SK-N-SH (cell line): Measurements from ENCODE around the gene STPG2. TPM values are rescaled to one million over a fixed set of nuclear protein-coding genes. Genes with fewer than 3 reads are reported as not detected.

Experiments
- CTCF ChIA-PET: fragments of 300-600, 350-600 bp; formaldehyde crosslinking; extraction: SDS; loops from one replicate; lab custom pipeline; 2021; lab: Yijun Ruan, JAX
- POLR2A ChIA-PET: fragments of 350-600 bp; sonication (Branson Sonifier 250); formaldehyde crosslinking; extraction: SDS; loops from one replicate; lab custom pipeline; 2020; ENCODE audit warnings: antibody characterized with exemption, inconsistent platforms; lab: Yijun Ruan, JAX
- DNase-seq: peaks from one replicate; pipeline ENCODE4 v3.0.0; 2012
- H2AFZ ChIP-seq: fragments of 200-600 bp; sonication (generic); 2 replicates; pipeline ENCODE4 v1.8.1; 2016; ENCODE audit warnings: antibody characterized with exemption, mild to moderate bottlenecking, low read depth
- H3F3A ChIP-seq: fragments of 200-600 bp; sonication (generic); replicated peaks from 2 replicates; pipeline ENCODE3; 2016; ENCODE audit warnings: antibody characterized with exemption, mild to moderate bottlenecking; ENCODE audit not compliant: insufficient read depth
- H3K27ac ChIP-seq, 2 experiments: fragments of 200-500 bp in 1 of 2; fragments of 200-600 bp in 1 of 2; sonication (Bioruptor generic) in 1 of 2; sonication (generic), shearing (Covaris generic) in 1 of 2; 2 replicates each; pipeline versions ENCODE4 v1.5.1 to v1.6.1; 2014 to 2016; ENCODE audit warnings: low read depth in 2 of 2, inconsistent platforms in 1 of 2, low read length in 1 of 2, mild to moderate bottlenecking in 1 of 2, mixed read lengths in 1 of 2
- H3K27me3 ChIP-seq: fragments of 200-600 bp; sonication (generic), shearing (Covaris generic); 2 replicates; pipeline ENCODE4 v1.6.1; 2016; ENCODE audit warnings: mixed run types; ENCODE audit not compliant: insufficient read depth
- H3K36me3 ChIP-seq, 2 experiments: fragments of 200-500 bp in 1 of 2; fragments of 200-600 bp in 1 of 2; sonication (Bioruptor generic) in 1 of 2; sonication (generic) in 1 of 2; replicated peaks in 1 of 2; 2 replicates each; pipeline versions ENCODE3 to v1.5.1; 2014 to 2016; ENCODE audit warnings: low read length in 1 of 2, mild to moderate bottlenecking in 1 of 2; ENCODE audit not compliant: insufficient read depth in 2 of 2, control insufficient read depth in 1 of 2
- H3K4me1 ChIP-seq, 2 experiments: fragments of 200-500 bp in 1 of 2; fragments of 200-600 bp in 1 of 2; sonication (Bioruptor generic) in 1 of 2; sonication (generic), shearing (Covaris generic) in 1 of 2; 2 replicates each; pipeline versions ENCODE4 v1.5.1 to v1.6.1; 2014 to 2016; ENCODE audit warnings: low read depth in 1 of 2, low read length in 1 of 2, mixed run types in 1 of 2; ENCODE audit not compliant: insufficient read depth in 2 of 2, control insufficient read depth in 1 of 2
- H3K4me2 ChIP-seq: fragments of 200-600 bp; sonication (generic), shearing (Covaris generic); 2 replicates; pipeline ENCODE4 v1.6.1; 2017; ENCODE audit warnings: mixed run types
- H3K4me3 ChIP-seq, 2 experiments: fragments of 200-500 bp in 1 of 2; fragments of 200-600 bp in 1 of 2; sonication (Bioruptor generic) in 1 of 2; sonication (generic), shearing (Covaris generic) in 1 of 2; 2 replicates each; pipeline versions ENCODE4 v1.5.1 to v1.8.1; 2014 to 2016; ENCODE audit warnings: low read depth in 2 of 2, inconsistent platforms in 1 of 2, low read length in 1 of 2, mild to moderate bottlenecking in 1 of 2, mixed read lengths in 1 of 2, moderate library complexity in 1 of 2
- H3K79me2 ChIP-seq: fragments of 200-600 bp; sonication (generic); 2 replicates; pipeline ENCODE4 v1.8.1; 2017; ENCODE audit warnings: mild to moderate bottlenecking; ENCODE audit not compliant: insufficient read depth
- H3K9ac ChIP-seq: fragments of 200-600 bp; sonication (generic); 2 replicates; pipeline ENCODE4 v1.6.1; 2017; ENCODE audit warnings: mixed run types
- H3K9me2 ChIP-seq: fragments of 200-600 bp; sonication (generic); 2 replicates; pipeline ENCODE4 v1.6.1; 2017; ENCODE audit warnings: mixed run types
- H3K9me3 ChIP-seq: fragments of 200-600 bp; sonication (generic); 2 replicates; pipeline ENCODE4 v1.6.1; 2017; ENCODE audit warnings: mixed run types, mild to moderate bottlenecking, moderate library complexity
- H4K20me1 ChIP-seq: fragments of 200-600 bp; sonication (generic); 2 replicates; pipeline ENCODE4 v1.6.1; 2017; ENCODE audit warnings: mild to moderate bottlenecking, mixed run types; ENCODE audit not compliant: insufficient read depth
- ELF1 ChIP-seq: IDR thresholded peaks from 2 replicates; pipeline ENCODE4 v1.4.0; 2012
- EP300 ChIP-seq, 2 experiments: IDR thresholded peaks; 2 replicates each; pipeline versions ENCODE4 v1.4.0 to v1.6.1; 2012; ENCODE audit warnings: borderline replicate concordance in 1 of 2, low read depth in 1 of 2, low read length in 1 of 2
- EZH2phosphoT487 ChIP-seq: fragments of 200-600 bp; sonication (generic); IDR thresholded peaks from 2 replicates; pipeline ENCODE4 v1.6.1; 2017; ENCODE audit warnings: low read depth, mixed run types, mild to moderate bottlenecking, antibody characterized with exemption, moderate library complexity, borderline replicate concordance
- FOSL2 ChIP-seq: IDR thresholded peaks from 2 replicates; pipeline ENCODE4 v1.4.0; 2012; ENCODE audit warnings: low read depth, mild to moderate bottlenecking, moderate library complexity, borderline replicate concordance
- FOXJ3 ChIP-seq: sonication (generic); formaldehyde crosslinking; IDR thresholded peaks from 2 replicates; pipeline ENCODE4 v1.5.1; 2020; ENCODE audit warnings: mild to moderate bottlenecking, missing genetic modification reagents
- FOXM1 ChIP-seq: IDR thresholded peaks from 2 replicates; pipeline ENCODE4 v1.4.0; 2012; ENCODE audit warnings: low read depth, mild to moderate bottlenecking
- GATA2 ChIP-seq: sonication (generic); formaldehyde crosslinking; IDR thresholded peaks from 2 replicates; pipeline ENCODE4 v1.5.0; 2020; ENCODE audit warnings: mild to moderate bottlenecking, missing genetic modification reagents
- MEF2A ChIP-seq: IDR thresholded peaks from 2 replicates; pipeline ENCODE4 v1.4.0; 2012; ENCODE audit warnings: low read depth, borderline replicate concordance
- NRF1 ChIP-seq: IDR thresholded peaks from 2 replicates; pipeline ENCODE4 v1.6.1; 2012; ENCODE audit warnings: low read depth, mild to moderate bottlenecking, low read length
- RCOR1 ChIP-seq: fragments of 150-350 bp; IDR thresholded peaks from 2 replicates; pipeline ENCODE4 v1.6.1; 2017; ENCODE audit warnings: antibody characterized with exemption, low read length
- RFX5 ChIP-seq: IDR thresholded peaks from 2 replicates; pipeline ENCODE4 v1.6.1; 2012; ENCODE audit warnings: mild to moderate bottlenecking, improper control_type of control experiment, low read length
- SMC3 ChIP-seq: IDR thresholded peaks from 2 replicates; pipeline ENCODE4 v1.6.1; 2012; ENCODE audit warnings: low read depth, low read length, improper control_type of control experiment
- TAF1 ChIP-seq: IDR thresholded peaks from 2 replicates; pipeline ENCODE4 v1.6.1; 2012; ENCODE audit warnings: low read depth, mild to moderate bottlenecking, low read length, moderate library complexity, borderline replicate concordance
- TCF12 ChIP-seq: IDR thresholded peaks from 2 replicates; pipeline ENCODE4 v1.4.0; 2012
- TEAD4 ChIP-seq: IDR thresholded peaks from 2 replicates; pipeline ENCODE4 v1.4.0; 2012; ENCODE audit warnings: mild to moderate bottlenecking, borderline replicate concordance; ENCODE audit not compliant: insufficient read depth
- USF1 ChIP-seq: IDR thresholded peaks from 2 replicates; pipeline ENCODE4 v1.4.0; 2012; ENCODE audit warnings: low read depth, borderline replicate concordance
- USF2 ChIP-seq: fragments of 150-350 bp; IDR thresholded peaks from 2 replicates; pipeline ENCODE4 v1.6.1; 2017; ENCODE audit warnings: antibody characterized with exemption, low read length, low read depth, borderline replicate concordance
- YY1 ChIP-seq: IDR thresholded peaks from 2 replicates; pipeline ENCODE4 v1.4.0; 2012; ENCODE audit warnings: low read depth, mild to moderate bottlenecking
- ZBTB33 ChIP-seq: IDR thresholded peaks from 2 replicates; pipeline ENCODE4 v1.4.0; 2012; ENCODE audit warnings: low read depth, borderline replicate concordance
- WGBS: methylation state at CpG from one replicate; pipeline ENCODE4 v1.1.6; 2017; ENCODE audit warnings: low lambda C conversion rate; 5-methylcytosine and 5-hydroxymethylcytosine counted together
- polyA plus RNA-seq, 3 experiments: library from polyadenylated mRNA; depleted of rRNA; stranded (reverse); fragments of >200 nt; gene quantifications; 2 replicates each; pipeline ENCODE4 v1.2.3, GENCODE V29; 2012

The STPG2 gene
- polyA plus RNA-seq, 1 of the 3 experiments (the other 2 are of a cell fraction): not detected

- no peak for DNase-seq
- no peaks in the 10 kb centered on the region for H4K20me1 ChIP-seq
- H3K4me2 ChIP-seq: no peak overlapping the region
- H3K4me1 ChIP-seq: no peaks in the 10 kb centered on the region
- ChIA-PET CTCF (no interaction called here), POLR2A (no interaction called here)
- H3K79me2 ChIP-seq: no peaks in the 10 kb centered on the region
- WGBS: 6% methylated on average over 1 of the region's 1 CpG
- H3K27me3 ChIP-seq: no peaks in the 10 kb centered on the region
- TF ChIP-seq FOXM1: no peak
- no peak for TF ChIP-seq EZH2phosphoT487
- no peak for TF ChIP-seq SMC3
- no peak for TF ChIP-seq FOSL2
- no peak for TF ChIP-seq TAF1
- TF ChIP-seq USF1: no peak
- no peak for TF ChIP-seq ZBTB33
- no peak for TF ChIP-seq TCF12
- TF ChIP-seq USF2: no peak
- no peak for TF ChIP-seq EP300 (IDR thresholded peaks at IDR 0.05; ENCODE audit: borderline replicate concordance in 1 of 2, low read depth in 1 of 2, low read length in 1 of 2)
- TF ChIP-seq ELF1: no peak
- TF ChIP-seq RFX5: no peak
- TF ChIP-seq NRF1: no peak
- TF ChIP-seq YY1: no peak
- H3F3A ChIP-seq: no peaks in the 10 kb centered on the region
- no peak overlapping the region for H3K9ac ChIP-seq
- H3K27ac ChIP-seq: no peak overlapping the region
- H3K36me3 ChIP-seq: no peaks in the 10 kb centered on the region
- no peak overlapping the region for H2AFZ ChIP-seq
- H3K4me3 ChIP-seq: no peak overlapping the region
- no peaks in the 10 kb centered on the region for H3K9me3 ChIP-seq
- no peaks in the 10 kb centered on the region for H3K9me2 ChIP-seq
Observed at GRCh38 chr4:97892592-97893266, 250.5 kb downstream of the STPG2 start.

GRCh38 chr4:97879942-97880341 is 263.3 kb downstream of the STPG2 start:
- Histone ChIP-seq H2AFZ (no peak overlapping the region), H3K4me1 (no peaks in the 10 kb centered on the region; a peak in 1 of 4 replicates), H3K4me3 (no peak overlapping the region), H3K27ac (no peak overlapping the region), H3K9ac (no peak overlapping the region)
- POLR2A ChIA-PET: no interaction called here
- TF ChIP-seq EP300 (IDR thresholded peaks at IDR 0.05; ENCODE audit: borderline replicate concordance in 1 of 2, low read depth in 1 of 2, low read length in 1 of 2): no peak
- TF ChIP-seq FOXJ3 (CRISPR knock-in tag): no peak
- no peak for TF ChIP-seq MEF2A
- TF ChIP-seq RCOR1: no peak
- TF ChIP-seq TEAD4: no peak
- TF ChIP-seq SMC3: no peak
- TF ChIP-seq GATA2: 0 out of 2 replicates have a peak, but pooled peaks have one; percentile 30
- TF ChIP-seq, all 33 proteins: peak for 1
- H3K9me3 ChIP-seq: no peaks in the 10 kb centered on the region
- H3K79me2 ChIP-seq: no peaks in the 10 kb centered on the region
- CTCF ChIA-PET: interaction anchor here (1.1 kb wide), 1 partner anchor 107 kb away, joined by 4 read pairs; no protein-coding TSS in a partner anchor
- no peak for DNase-seq
- whole genome bisulfite sequencing: 21% methylated on average over 2 of the region's 2 CpGs
- no peaks in the 10 kb centered on the region for H3K36me3 ChIP-seq
- H4K20me1 ChIP-seq: no peaks in the 10 kb centered on the region
- H3K27me3 ChIP-seq: no peaks in the 10 kb centered on the region
- H3K4me2 ChIP-seq: no peak overlapping the region
- no peaks in the 10 kb centered on the region for H3F3A ChIP-seq
- no peaks in the 10 kb centered on the region for H3K9me2 ChIP-seq
